22Rv1 (cell line): Measurements from ENCODE around the gene EBF3.

Experiments used
- ZFX ChIP-seq: fragments of 450-650 bp; IDR thresholded peaks from 2 replicates; pipeline ENCODE4 v1.6.1; 2017; ENCODE audit warnings: antibody characterized with exemption, borderline replicate concordance
- TF ChIP-seq, protein P1 (sequence below): fragments of 450-650 bp; IDR thresholded peaks from 2 replicates; pipeline ENCODE4 v1.5.1; 2017; ENCODE audit warnings: mild to moderate bottlenecking

DNA sequence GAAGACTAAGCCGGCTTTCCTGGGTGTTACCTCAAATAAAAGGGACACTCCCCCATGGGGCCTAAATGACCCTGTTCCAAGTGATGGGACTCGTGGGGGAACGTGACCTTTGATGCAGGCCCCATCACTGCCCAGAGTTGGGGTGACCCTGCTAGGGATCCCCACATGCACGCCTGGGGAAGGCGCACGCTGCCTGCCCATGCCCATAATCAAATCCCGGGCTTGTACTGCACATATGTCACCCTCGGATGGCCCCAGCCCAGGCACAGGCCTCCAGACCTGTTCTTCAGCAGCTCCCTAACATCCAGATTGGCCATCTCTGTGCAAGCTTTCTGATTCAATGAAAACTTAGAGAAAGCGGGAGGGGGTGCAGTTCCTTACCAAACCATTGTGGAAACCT lies 14.7 kb downstream of the EBF3 start:
- TF ChIP-seq, protein P1, sequence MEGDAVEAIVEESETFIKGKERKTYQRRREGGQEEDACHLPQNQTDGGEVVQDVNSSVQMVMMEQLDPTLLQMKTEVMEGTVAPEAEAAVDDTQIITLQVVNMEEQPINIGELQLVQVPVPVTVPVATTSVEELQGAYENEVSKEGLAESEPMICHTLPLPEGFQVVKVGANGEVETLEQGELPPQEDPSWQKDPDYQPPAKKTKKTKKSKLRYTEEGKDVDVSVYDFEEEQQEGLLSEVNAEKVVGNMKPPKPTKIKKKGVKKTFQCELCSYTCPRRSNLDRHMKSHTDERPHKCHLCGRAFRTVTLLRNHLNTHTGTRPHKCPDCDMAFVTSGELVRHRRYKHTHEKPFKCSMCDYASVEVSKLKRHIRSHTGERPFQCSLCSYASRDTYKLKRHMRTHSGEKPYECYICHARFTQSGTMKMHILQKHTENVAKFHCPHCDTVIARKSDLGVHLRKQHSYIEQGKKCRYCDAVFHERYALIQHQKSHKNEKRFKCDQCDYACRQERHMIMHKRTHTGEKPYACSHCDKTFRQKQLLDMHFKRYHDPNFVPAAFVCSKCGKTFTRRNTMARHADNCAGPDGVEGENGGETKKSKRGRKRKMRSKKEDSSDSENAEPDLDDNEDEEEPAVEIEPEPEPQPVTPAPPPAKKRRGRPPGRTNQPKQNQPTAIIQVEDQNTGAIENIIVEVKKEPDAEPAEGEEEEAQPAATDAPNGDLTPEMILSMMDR = no peak
- no peak for TF ChIP-seq ZFX
